HUES6 (cell line): Measurements from ENCODE around the gene ENDOU.
A peak's percentile ranks its signal among the peaks of the same experiment; 100 is the strongest.

ENCODE experiments used
- H3K27ac ChIP-seq: 2 replicates; pipeline ENCODE4 v1.7.0; 2013; ENCODE audit warnings: low read depth, mild to moderate bottlenecking, low read length, inconsistent platforms
- H3K27me3 ChIP-seq: 2 replicates; pipeline ENCODE4 v1.6.1; 2013; ENCODE audit warnings: low read length; ENCODE audit not compliant: control insufficient read depth, insufficient read depth
- H3K36me3 ChIP-seq: 2 replicates; pipeline ENCODE4 v1.6.1; 2013; ENCODE audit warnings: low read length; ENCODE audit not compliant: control insufficient read depth, insufficient read depth
- H3K4me1 ChIP-seq: 2 replicates; pipeline ENCODE4 v1.6.1; 2013; ENCODE audit warnings: low read length; ENCODE audit not compliant: control insufficient read depth, insufficient read depth
- H3K4me3 ChIP-seq: 2 replicates; pipeline ENCODE4 v1.5.1; 2013; ENCODE audit warnings: low read depth, low read length
- H3K9ac ChIP-seq: one replicate; pipeline ENCODE4 v1.6.1; 2013; ENCODE audit warnings: mild to moderate bottlenecking, low read length
- H3K9me3 ChIP-seq: 2 replicates; pipeline ENCODE4 v1.6.1; 2013; ENCODE audit warnings: low read depth, low read length; ENCODE audit not compliant: control insufficient read depth, insufficient read depth

ENDOU gene

GRCh38 chr12:47705566-47706425 is 19.5 kb downstream of the ENDOU start, which contains the start of gene RPAP3:
TSS of gene RPAP3 (minus strand) at chr12:47706030. CDS start at chr12:47702840, 3,190 bp downstream.
- Histone ChIP-seq H3K4me1 (peaks cover 9% of the 10 kb centered on the region; the same call in 1 of the 2 replicates), H3K9ac (peak within 1 kb of the TSS; percentile 74), H3K4me3 (peak within 1 kb of the TSS; percentile 85), H3K27me3 (no peaks in the 10 kb centered on the region), H3K9me3 (no peaks in the 10 kb centered on the region), H3K27ac (peak within 1 kb of the TSS; percentile 94), H3K36me3 (peaks cover 7% of the 10 kb centered on the region)

- peaks cover 13% of the 10 kb centered on the region for H3K36me3 ChIP-seq
- peak overlapping the region; percentile 94; the same call in 1 of the 2 replicates for H3K27ac ChIP-seq
- no peaks in the 10 kb centered on the region for H3K9me3 ChIP-seq
- no peaks in the 10 kb centered on the region for H3K27me3 ChIP-seq
- H3K4me3 ChIP-seq, result peak overlapping the region; percentile 85
- H3K4me1 ChIP-seq, result peaks cover 9% of the 10 kb centered on the region; the same call in 1 of the 2 replicates
- H3K9ac ChIP-seq, result peak overlapping the region; percentile 74
Observed at GRCh38 chr12:47705229-47705565, 20.1 kb downstream of the ENDOU start.

DNA sequence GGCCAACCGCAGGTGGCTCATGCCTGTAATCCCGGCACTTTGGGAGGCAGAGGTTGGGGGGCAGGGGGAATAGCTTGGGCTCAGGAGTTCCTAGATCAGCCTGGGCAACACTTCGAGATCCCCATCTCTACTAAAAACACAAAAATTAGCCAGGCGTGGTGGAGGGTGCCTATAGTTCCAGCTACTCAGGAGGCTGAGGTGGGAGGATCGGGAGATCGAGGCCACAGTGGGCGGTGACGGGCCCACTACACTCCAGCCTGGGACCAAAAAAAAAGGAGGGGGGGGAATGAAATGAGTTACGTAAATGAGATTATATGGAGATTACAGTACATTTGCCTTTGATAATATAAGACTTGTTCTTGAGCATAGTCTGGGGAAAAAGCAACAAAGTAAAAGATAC is 20.6 kb downstream of the ENDOU start:
- Histone ChIP-seq H3K27ac (no peak overlapping the region), H3K36me3 (peaks cover 16% of the 10 kb centered on the region), H3K9ac (peak overlapping the region; percentile 74), H3K9me3 (no peaks in the 10 kb centered on the region), H3K4me3 (peak overlapping the region; percentile 85), H3K27me3 (no peaks in the 10 kb centered on the region), H3K4me1 (peaks cover 9% of the 10 kb centered on the region; the same call in 1 of the 2 replicates)

DNA sequence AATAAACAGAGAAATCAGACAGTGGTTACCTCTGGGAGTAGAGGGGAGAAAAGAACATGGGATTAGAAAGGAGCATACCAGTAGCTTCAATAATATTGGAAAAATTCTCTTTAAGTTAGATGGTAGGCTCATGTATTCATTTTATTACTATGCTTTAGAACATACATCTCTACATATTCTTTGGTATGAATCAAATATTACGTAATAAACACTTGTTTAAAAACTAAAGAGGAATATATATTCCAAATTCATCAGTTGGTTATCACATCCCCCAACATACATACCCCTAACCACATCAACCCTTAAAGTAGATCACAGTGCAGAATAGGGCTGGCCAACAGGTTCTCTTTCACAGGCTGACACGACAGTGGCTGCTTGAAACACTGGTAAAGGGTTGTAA is 25.0 kb downstream of the ENDOU start:
- Histone ChIP-seq H3K4me1 (0 out of 2 replicates have a peak, but pooled peaks cover 3% of the 10 kb centered on the region), H3K9me3 (no peaks in the 10 kb centered on the region), H3K27ac (no peak overlapping the region), H3K4me3 (no peak overlapping the region), H3K36me3 (peaks cover 45% of the 10 kb centered on the region), H3K9ac (no peak overlapping the region), H3K27me3 (no peaks in the 10 kb centered on the region)

DNA sequence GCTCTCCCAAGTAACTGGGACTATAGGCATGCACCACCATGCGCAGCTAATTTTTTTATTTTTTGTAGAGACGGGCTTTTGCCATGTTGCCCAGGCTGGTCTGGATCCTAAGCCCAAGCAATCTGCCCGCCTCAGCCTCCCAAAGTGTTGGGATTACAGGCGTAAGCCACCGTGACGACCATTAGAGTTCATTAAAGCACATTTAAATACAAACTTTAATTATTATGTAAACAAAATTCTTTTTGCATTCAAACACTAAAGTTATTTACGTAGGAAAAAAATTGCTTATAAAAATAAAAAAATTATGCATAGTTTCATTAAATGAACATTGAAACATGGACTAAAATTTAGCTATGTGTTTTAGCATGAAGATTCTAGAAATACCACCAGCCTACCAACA is 26.7 kb downstream of the ENDOU start:
- Histone ChIP-seq H3K4me1 (no peaks in the 10 kb centered on the region), H3K27ac (no peak overlapping the region), H3K36me3 (peaks cover 57% of the 10 kb centered on the region), H3K9me3 (no peaks in the 10 kb centered on the region), H3K4me3 (no peak overlapping the region), H3K9ac (no peak overlapping the region), H3K27me3 (no peaks in the 10 kb centered on the region)

DNA sequence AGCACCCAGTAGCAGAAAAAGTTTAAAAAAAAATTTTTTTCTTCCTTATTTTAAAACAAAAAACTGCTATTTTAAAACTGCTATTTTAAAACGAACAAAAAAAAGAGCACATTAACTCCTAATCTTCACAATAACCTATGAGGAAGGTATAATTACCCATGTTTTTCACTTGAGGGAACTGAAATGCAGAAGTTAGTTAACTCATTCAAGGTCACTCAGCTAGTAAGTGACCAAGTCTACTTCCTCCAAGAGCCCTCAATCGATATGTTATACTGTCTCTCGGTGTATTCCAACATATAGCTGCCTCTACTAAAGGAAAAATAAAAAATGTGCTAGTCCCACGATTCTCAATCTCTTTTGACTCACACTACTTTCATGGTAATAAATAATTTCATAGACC is 27.2 kb downstream of the ENDOU start:
- H3K27ac ChIP-seq, result no peak overlapping the region
- no peaks in the 10 kb centered on the region for H3K4me1 ChIP-seq
- no peak overlapping the region for H3K4me3 ChIP-seq
- no peaks in the 10 kb centered on the region for H3K9me3 ChIP-seq
- no peak overlapping the region for H3K9ac ChIP-seq
- H3K36me3 ChIP-seq, result peaks cover 63% of the 10 kb centered on the region
- H3K27me3 ChIP-seq, result no peaks in the 10 kb centered on the region

DNA sequence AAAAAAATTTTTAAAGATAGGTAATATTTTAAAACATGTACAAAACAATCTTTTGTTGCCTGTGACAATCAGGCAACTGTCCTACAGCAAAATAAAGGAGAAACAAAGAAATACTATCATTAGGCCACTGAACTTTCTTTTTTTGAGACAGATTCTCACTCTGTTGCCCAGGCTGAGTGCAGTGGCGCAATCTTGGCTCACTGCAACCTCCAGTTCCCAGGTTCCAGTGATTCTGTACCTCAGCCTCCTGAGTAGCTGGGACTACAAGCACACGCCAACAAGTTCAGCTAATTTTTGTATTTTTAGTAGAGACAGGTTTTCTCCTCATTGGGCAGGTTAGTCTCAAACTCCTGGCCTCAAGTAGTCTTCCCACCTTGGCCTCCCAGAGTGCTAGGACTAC is 36.1 kb downstream of the ENDOU start:
- peaks cover 56% of the 10 kb centered on the region for H3K36me3 ChIP-seq
- no peak overlapping the region for H3K9ac ChIP-seq
- no peaks in the 10 kb centered on the region for H3K4me1 ChIP-seq
- H3K27ac ChIP-seq, result no peak overlapping the region
- no peaks in the 10 kb centered on the region for H3K27me3 ChIP-seq
- H3K9me3 ChIP-seq, result no peaks in the 10 kb centered on the region
- no peak overlapping the region for H3K4me3 ChIP-seq

- H3K27ac ChIP-seq, result no peak overlapping the region
- no peak overlapping the region for H3K9ac ChIP-seq
- no peaks in the 10 kb centered on the region for H3K9me3 ChIP-seq
- no peaks in the 10 kb centered on the region for H3K4me1 ChIP-seq
- no peak overlapping the region for H3K4me3 ChIP-seq
- H3K36me3 ChIP-seq, result peaks cover 48% of the 10 kb centered on the region
- H3K27me3 ChIP-seq, result no peaks in the 10 kb centered on the region
Observed at GRCh38 chr12:47687636-47688035, 37.7 kb downstream of the ENDOU start.

DNA sequence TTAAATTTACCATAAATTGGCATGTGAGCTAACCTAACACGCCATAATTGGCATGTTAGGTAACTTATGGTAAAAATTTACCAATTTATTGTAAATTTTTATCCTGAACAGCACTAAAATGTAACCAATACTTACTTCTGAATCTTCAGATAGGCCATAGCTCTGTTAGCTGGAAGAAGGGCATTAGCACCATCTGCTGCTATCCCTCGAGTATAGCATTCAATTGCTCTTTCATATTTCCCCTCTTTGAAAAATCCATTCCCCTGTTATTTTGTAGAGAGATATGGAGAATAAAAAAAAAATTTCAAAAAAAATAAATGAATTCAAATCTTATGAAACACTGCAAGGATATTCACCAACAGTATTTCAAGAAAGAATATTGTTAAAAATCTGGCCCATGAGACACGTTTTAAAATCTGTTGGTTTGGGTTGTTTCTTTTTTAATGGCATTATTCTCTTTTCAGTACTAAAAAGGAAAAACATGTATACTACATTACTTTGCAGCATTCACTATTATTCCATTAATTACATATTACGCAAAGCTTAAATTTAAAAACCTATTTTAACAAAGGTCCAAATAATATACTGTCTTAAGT is 38.5 kb downstream of the ENDOU start:
- Histone ChIP-seq H3K36me3 (peaks cover 46% of the 10 kb centered on the region), H3K27me3 (no peaks in the 10 kb centered on the region), H3K4me1 (no peaks in the 10 kb centered on the region), H3K9me3 (no peaks in the 10 kb centered on the region), H3K4me3 (no peak overlapping the region), H3K9ac (no peak overlapping the region), H3K27ac (no peak overlapping the region)

- H3K4me1 ChIP-seq, result no peaks in the 10 kb centered on the region
- H3K4me3 ChIP-seq, result no peak overlapping the region
- H3K27ac ChIP-seq, result no peak overlapping the region
- no peaks in the 10 kb centered on the region for H3K9me3 ChIP-seq
- H3K36me3 ChIP-seq, result peaks cover 35% of the 10 kb centered on the region
- H3K27me3 ChIP-seq, result no peaks in the 10 kb centered on the region
- H3K9ac ChIP-seq, result no peak overlapping the region
Observed at GRCh38 chr12:47679785-47680184, 45.5 kb downstream of the ENDOU start.

- peaks cover 41% of the 10 kb centered on the region for H3K36me3 ChIP-seq
- H3K4me3 ChIP-seq, result no peak overlapping the region
- no peaks in the 10 kb centered on the region for H3K9me3 ChIP-seq
- H3K27ac ChIP-seq, result no peak overlapping the region
- H3K9ac ChIP-seq, result no peak overlapping the region
- H3K4me1 ChIP-seq, result no peaks in the 10 kb centered on the region
- H3K27me3 ChIP-seq, result no peaks in the 10 kb centered on the region
Observed at GRCh38 chr12:47672068-47672467, 53.2 kb downstream of the ENDOU start.
